HG03354 (cell line): ENCODE measurements around the gene EXOSC10.
"Not testable (repeated sequence)": the region's sequence is repeated elsewhere in the genome, so short reads cannot be mapped to it uniquely, and the experiment has no call there.

ENCODE experiments used
- ATAC-seq: cut with Tn5 transposase; IDR thresholded peaks from one replicate; pipeline ENCODE4 v1.9.1; 2021; ENCODE audit warnings: mild to moderate bottlenecking; ENCODE audit not compliant: unreplicated experiment, poor library complexity, severe bottlenecking

EXOSC10 gene

DNA sequence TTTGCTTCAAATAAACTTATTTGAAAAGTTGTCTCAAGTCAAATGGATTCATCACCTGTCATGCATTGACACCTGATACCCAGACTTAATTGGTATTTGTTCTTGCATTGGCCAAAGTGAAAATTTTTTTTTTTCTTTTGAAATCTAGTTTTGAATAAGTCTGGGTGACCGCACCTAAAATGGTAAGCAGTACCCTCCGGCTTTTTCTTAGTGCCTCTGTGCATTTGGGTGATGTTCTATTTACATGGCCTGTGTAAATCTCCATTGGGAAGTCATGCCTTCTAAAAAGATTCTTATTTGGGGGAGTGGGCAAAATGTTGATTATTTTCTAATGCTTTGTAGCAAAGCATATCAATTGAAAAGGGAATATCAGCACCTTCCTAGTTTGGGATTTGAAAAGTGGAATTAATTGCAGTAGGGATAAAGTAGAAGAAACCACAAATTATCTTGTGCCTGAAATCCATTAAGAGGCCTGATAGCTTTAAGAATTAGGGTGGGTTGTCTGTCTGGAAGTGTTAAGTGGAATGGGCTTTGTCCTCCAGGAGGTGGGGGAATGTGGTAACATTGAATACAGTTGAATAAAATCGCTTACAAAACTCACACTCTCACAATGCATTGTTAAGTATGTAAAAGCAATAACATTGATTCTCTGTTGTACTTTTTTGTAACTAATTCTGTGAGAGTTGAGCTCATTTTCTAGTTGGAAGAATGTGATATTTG, 75.4 kb downstream of the EXOSC10 start:
- no peak for ATAC-seq

- ATAC-seq: no peak
These were observed 76.5 kb downstream of the EXOSC10 start for GRCh38 chr1:11023201-11023600.

- no peak for ATAC-seq
These were observed 79.7 kb downstream of the EXOSC10 start for GRCh38 chr1:11019971-11020370.

- ATAC-seq: not testable (repeated sequence)
These were observed 80.3 kb downstream of the EXOSC10 start for GRCh38 chr1:11019358-11019757.
